Measurements from ENCODE around the gene ERMP1. TPM values are rescaled to one million over a fixed set of nuclear protein-coding genes. Genes with fewer than 3 reads are reported as not detected.
"Not testable (repeated sequence)": the region's sequence is repeated elsewhere in the genome, so short reads cannot be mapped to it uniquely, and the experiment has no call there.

Gene ERMP1
- total RNA-seq, 1 experiment from 2014 or later = 85.6 TPM

- no peak for DNase-seq (ENCODE audit: low spot score)
Measured at GRCh38 chr9:5818424-5819142, 14.3 kb downstream of the ERMP1 start.

DNA sequence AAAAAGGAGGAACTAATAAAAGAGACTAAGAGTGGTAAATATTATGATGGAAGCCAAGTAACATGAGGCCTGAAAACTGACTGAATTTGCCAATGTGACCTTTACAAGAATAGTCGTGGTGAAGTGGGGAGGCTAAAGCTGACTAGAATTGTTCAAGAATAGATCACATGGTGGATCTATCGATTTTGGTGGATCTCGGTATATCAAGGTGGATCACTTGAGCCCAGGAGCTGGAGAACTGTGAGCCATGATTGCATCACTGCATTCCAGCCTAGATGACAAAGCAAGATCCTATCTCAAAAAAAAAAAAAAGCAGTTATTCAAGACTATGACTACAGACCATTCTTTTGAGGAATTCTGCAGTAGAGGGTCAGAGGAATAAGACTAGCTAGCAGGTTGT is 15.1 kb downstream of the ERMP1 start:
- DNase-seq (ENCODE audit: low spot score) = peak; percentile 85

GRCh38 chr9:5815461-5815860 is 17.5 kb downstream of the ERMP1 start:
- peak; percentile 53 for DNase-seq (ENCODE audit: low spot score)

DNA sequence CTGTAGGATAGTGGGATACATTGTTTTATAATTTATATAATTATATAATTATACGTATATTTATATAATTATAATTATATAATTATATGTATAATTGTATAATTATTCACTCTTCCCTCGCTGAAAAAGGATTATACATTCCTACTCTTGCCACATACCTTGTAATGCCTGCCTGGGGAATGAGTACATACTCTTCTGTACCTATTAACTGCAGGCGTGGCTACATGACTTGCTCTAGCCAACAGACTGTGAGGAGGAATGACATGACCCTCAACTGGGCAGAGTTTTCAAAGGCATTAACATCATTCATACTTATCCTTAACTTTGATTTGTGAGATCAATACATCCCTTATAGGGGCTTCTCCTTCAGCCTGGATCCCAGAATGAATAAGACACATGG is 19.1 kb downstream of the ERMP1 start:
- DNase-seq (ENCODE audit: low spot score) = no peak

DNA sequence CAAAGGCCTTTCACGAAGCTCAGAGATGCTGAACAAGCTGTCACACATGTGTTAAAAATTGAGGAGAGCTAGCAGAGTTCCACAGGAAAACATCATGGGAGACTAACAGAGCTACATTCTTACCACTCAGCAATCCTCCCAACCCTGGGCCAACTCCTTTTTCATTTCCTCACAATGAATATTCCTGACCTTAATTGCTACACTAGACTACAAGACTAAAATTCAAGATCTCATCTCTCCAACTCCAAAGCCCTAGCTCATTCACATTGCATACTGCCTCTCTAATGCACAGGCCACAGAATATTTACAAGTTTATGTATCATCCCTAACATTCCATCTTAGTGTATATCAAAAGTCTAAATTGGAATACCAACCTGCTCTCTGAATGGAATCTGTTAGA is 21.2 kb downstream of the ERMP1 start:
- no peak for DNase-seq (ENCODE audit: low spot score)

- no peak for DNase-seq (ENCODE audit: low spot score)
Measured at GRCh38 chr9:5805478-5805877, 27.4 kb downstream of the ERMP1 start.

- DNase-seq (ENCODE audit: low spot score) = no peak
Measured at GRCh38 chr9:5801739-5802113, 31.2 kb downstream of the ERMP1 start.

GRCh38 chr9:5800969-5801738 is 31.8 kb downstream of the ERMP1 start:
- peak; percentile 78 for DNase-seq (ENCODE audit: low spot score)

DNA sequence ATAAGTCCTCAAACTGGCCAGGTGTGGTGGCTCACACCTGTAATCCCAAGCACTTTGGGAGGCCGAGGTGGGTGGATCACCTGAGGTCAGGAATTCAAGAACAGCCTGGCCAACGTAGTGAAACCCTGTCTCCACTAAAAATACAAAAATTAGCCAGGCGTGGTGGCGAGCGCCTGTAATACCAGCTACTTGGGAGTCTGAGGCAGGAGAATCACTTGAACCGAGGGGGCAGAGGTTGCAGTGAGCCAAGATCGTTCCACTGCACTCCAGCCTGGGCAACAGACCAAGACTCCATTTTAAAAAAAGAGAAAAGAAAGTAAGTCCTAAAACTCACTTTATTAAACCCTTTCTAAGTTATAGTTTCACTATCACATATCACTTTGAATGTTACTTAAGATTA is 32.5 kb downstream of the ERMP1 start:
- DNase-seq (ENCODE audit: low spot score) = not testable (repeated sequence)

DNA sequence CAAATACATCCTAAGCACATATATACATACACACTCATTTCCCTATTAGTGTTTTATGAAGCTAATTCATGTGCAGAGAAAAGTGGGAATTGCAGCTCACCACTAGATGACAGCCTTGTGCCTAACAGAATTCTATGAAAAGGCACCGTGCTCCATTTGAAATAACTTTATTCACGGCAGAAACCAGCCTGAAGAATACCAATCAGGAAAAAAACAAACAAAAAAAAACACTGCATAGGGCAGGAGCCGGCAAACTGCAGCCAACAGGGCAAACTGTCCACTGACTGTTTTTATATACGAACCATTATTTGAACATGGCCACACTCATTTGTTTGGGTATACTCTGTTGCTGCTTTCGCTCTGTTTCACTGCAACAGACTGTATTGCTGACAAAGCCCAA is 33.6 kb downstream of the ERMP1 start:
- peak; percentile 79 for DNase-seq (ENCODE audit: low spot score)

GRCh38 chr9:5798581-5798980 is 34.3 kb downstream of the ERMP1 start:
- no peak for DNase-seq (ENCODE audit: low spot score)

- no peak for DNase-seq (ENCODE audit: low spot score)
Measured at GRCh38 chr9:5796298-5796697, 36.6 kb downstream of the ERMP1 start.

DNA sequence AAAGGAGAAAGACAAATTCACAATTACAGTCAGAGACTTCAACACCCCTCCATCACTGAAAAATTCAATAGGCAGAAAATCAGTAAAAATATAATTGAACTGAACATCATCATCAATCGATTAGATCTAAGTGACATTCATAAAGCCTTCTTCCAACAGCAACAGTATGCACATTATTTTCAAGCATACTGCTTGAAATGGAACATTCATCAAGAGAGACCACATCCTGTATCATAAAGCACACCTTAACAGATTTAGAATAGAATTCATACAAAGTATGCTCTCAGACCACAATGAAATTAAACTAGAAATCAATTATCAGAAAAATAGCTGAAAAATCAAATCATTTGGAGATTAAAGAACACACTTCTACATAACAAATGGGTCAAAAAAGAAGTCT is 39.1 kb downstream of the ERMP1 start:
- DNase-seq (ENCODE audit: low spot score) = no peak

GRCh38 chr9:5791870-5792269 is 41.0 kb downstream of the ERMP1 start:
- no peak for DNase-seq (ENCODE audit: low spot score)

- DNase-seq (ENCODE audit: low spot score) = no peak
Measured at GRCh38 chr9:5790923-5791322, 42.0 kb downstream of the ERMP1 start.

GRCh38 chr9:5789489-5789888 is 43.4 kb downstream of the ERMP1 start:
- no peak for DNase-seq (ENCODE audit: low spot score)

DNA sequence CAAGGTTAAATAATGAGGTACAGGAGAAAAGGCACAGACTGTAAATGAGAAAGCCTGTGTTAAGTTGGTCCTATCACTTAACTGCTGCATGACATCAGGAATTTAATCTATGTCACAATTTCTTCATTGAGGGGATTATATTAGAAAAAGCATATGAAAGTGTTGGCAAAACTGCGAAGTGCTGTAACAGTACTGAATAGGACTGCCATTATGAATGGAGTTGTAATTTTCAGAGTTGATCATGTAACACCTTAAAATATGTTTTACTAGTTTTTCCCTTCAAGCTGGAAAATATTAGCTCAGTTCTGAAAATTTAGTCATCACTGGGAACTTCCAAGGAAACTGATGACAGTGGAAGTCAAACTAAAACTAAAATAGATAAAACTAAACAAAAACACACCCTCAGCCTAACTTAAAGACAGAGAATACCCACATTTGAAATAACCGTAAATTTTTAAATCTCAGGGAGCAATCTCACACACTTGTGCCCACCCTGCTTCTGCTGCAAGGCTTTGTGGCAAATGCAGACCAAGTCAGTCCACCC is 45.1 kb downstream of the ERMP1 start:
- no peak for DNase-seq (ENCODE audit: low spot score)

DNA sequence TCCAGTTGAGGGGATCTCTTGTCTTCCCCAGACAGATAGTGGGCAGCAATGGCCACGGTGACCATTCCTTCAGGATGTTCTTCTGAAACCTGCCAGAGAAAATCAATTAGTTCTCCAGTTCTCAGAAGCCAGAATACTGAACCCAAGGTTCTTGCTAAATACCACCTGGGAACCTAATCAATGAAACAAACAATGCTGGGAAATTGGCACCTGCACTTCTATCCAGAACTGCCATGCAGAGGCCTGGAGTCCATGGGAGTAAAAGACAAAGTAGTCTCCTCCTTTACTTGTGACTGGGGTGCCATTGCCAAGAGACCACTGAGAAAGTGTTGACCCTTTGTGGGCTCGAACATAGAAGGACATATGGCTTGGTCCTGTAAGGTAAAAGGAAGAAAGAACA is 45.7 kb downstream of the ERMP1 start:
- DNase-seq (ENCODE audit: low spot score) = no peak

- DNase-seq (ENCODE audit: low spot score) = no peak
Measured at GRCh38 chr9:5786370-5787127, 46.4 kb downstream of the ERMP1 start.

DNA sequence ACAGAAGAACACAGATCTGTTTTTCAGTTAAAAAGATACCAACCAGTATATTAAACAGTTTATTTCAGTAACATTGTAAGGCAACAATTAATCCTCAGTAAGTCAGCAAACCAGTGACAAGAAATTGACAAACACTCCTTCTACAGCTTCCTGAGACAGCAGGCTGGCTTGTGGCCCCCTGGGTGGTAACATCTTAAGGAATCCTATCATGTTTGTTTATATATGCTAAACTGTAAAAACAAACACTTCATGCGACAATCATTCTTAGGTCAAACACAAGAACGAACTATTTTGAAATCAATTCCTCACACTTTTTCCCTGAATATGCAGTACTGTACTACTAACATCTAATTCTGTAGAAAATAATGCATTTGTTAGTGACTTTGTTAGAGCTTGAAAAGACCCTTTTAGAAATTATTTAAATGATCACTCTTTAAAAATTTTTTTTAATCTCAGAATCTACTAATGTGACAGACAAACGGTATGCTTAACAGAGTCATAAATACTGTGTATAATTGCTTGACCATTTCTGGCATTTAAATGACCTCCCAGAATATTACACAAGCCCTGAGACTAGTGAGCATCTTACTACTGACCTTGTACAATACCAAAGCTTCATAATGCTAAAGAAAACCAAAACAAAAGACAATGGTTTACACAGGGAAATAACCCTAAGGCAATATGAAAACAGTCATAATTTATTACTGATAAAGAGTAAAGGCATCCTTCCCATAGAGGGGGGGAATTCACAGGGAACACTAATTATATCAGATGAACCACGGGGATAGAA is 48.2 kb downstream of the ERMP1 start:
- no peak for DNase-seq (ENCODE audit: low spot score)

DNA sequence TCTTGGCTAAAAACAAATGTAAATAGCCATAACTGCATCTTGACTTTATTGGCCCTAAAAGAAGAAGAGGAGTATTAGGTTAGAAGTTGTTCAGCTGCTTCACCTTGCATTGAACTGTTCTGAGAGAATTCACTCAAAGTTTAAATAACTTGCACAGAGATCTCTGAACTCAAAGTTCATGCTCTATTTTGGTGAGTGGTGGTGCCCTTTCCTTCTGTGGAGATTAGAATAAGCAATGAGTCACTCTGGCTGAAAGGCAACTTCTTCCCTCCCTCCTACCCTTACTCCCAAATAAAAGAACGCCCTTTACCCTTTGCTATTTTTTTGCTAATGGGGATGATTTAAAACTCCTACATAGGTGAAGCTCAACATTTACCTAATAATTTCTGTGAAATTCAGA is 48.9 kb downstream of the ERMP1 start:
- no peak for DNase-seq (ENCODE audit: low spot score)

All from HT-29 (cell line).